Measurements from ENCODE around the gene TRPM2.
A peak's percentile ranks its signal among the peaks of the same experiment; 100 is the strongest.

The TRPM2 gene

GRCh38 chr21:44450402-44450801 lies 97.0 kb downstream of the TRPM2 start:
- Mint-ChIP-seq H3K27me3 (peaks cover 5% of the 10 kb centered on the region), H3K9me3 (no peaks in the 10 kb centered on the region), H3K4me3 (no peak overlapping the region), H3K27ac (no peak overlapping the region), H3K36me3 (no peaks in the 10 kb centered on the region), H3K4me1 (no peaks in the 10 kb centered on the region)

- H3K9me3 Mint-ChIP-seq, result no peaks in the 10 kb centered on the region
- H3K36me3 Mint-ChIP-seq, result no peaks in the 10 kb centered on the region
- H3K27me3 Mint-ChIP-seq, result peaks cover 5% of the 10 kb centered on the region
- no peak overlapping the region for H3K27ac Mint-ChIP-seq
- H3K4me1 Mint-ChIP-seq, result no peaks in the 10 kb centered on the region
- H3K4me3 Mint-ChIP-seq, result no peak overlapping the region
Measured at GRCh38 chr21:44450999-44451398, 97.6 kb downstream of the TRPM2 start.

DNA sequence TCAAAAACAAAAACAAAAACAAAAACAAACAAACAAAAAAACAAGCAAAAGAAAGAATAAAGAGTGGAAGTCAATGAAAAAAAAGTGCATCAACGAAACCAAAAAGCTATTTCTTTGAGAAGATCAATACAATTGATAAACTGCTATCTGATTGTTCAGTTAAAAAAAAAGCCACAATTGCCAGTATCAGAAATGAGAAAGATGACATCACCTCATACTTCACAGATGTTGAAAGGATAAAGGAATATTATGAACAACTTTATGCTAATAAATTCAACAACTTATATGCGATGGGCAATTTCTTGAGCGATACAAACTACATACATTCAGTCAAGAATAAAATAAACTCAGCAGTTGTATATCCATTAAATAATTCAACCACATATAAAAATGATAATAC lies 99.7 kb downstream of the TRPM2 start:
- H3K9me3 Mint-ChIP-seq, result no peaks in the 10 kb centered on the region
- H3K4me3 Mint-ChIP-seq, result no peak overlapping the region
- no peaks in the 10 kb centered on the region for H3K4me1 Mint-ChIP-seq
- no peak overlapping the region for H3K27ac Mint-ChIP-seq
- no peaks in the 10 kb centered on the region for H3K36me3 Mint-ChIP-seq
- H3K27me3 Mint-ChIP-seq, result peaks cover 5% of the 10 kb centered on the region

DNA sequence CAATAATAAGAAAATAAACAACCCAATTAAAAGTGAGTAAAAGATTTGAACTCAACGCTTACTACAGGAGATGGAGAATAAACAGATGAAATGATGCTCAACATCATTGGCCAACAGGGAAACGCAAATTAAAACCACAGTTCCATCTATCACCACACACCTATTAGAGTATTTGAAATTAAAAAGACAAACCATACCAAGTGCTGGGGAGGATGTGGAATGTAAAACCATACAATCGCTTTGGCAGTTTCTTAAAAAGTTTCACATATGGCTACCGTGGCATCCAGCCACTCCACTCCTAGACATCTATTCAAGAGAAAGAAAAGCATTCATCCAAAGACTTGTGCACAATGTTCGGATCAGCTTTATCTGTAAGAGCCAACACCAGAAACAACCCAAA lies 100.6 kb downstream of the TRPM2 start:
- H3K4me3 Mint-ChIP-seq, result peak overlapping the region; percentile 72
- H3K27ac Mint-ChIP-seq, result peak overlapping the region; percentile 1
- H3K27me3 Mint-ChIP-seq, result peaks cover 4% of the 10 kb centered on the region
- H3K9me3 Mint-ChIP-seq, result no peaks in the 10 kb centered on the region
- H3K4me1 Mint-ChIP-seq, result no peaks in the 10 kb centered on the region
- H3K36me3 Mint-ChIP-seq, result no peaks in the 10 kb centered on the region

GRCh38 chr21:44454747-44455523 lies 101.5 kb downstream of the TRPM2 start, which contains the start of gene LRRC3:
TSS of gene LRRC3 (plus strand) at chr21:44455510. CDS start at chr21:44456645, 1,135 bp downstream.
- no peaks in the 10 kb centered on the region for H3K36me3 Mint-ChIP-seq
- H3K27ac Mint-ChIP-seq, result no peak within 1 kb of the TSS
- peak within 1 kb of the TSS; percentile 79 for H3K4me3 Mint-ChIP-seq
- peaks cover 1% of the 10 kb centered on the region for H3K27me3 Mint-ChIP-seq
- H3K4me1 Mint-ChIP-seq, result no peaks in the 10 kb centered on the region
- H3K9me3 Mint-ChIP-seq, result no peaks in the 10 kb centered on the region

GRCh38 chr21:44455524-44456213 lies 102.2 kb downstream of the TRPM2 start:
- Mint-ChIP-seq H3K4me3 (peak overlapping the region; percentile 79), H3K27me3 (peaks cover under 1% of the 10 kb centered on the region), H3K4me1 (no peaks in the 10 kb centered on the region), H3K9me3 (no peaks in the 10 kb centered on the region), H3K36me3 (no peaks in the 10 kb centered on the region), H3K27ac (no peak overlapping the region)

- Mint-ChIP-seq H3K9me3 (no peaks in the 10 kb centered on the region), H3K4me1 (no peaks in the 10 kb centered on the region), H3K27me3 (no peaks in the 10 kb centered on the region), H3K4me3 (peak overlapping the region; percentile 57), H3K36me3 (no peaks in the 10 kb centered on the region), H3K27ac (no peak overlapping the region)
Measured at GRCh38 chr21:44456214-44456914, 102.9 kb downstream of the TRPM2 start.

- no peaks in the 10 kb centered on the region for H3K9me3 Mint-ChIP-seq
- H3K27ac Mint-ChIP-seq, result no peak overlapping the region
- no peaks in the 10 kb centered on the region for H3K36me3 Mint-ChIP-seq
- H3K4me3 Mint-ChIP-seq, result peak overlapping the region; percentile 57
- H3K27me3 Mint-ChIP-seq, result no peaks in the 10 kb centered on the region
- no peaks in the 10 kb centered on the region for H3K4me1 Mint-ChIP-seq
Measured at GRCh38 chr21:44456915-44457736, 103.7 kb downstream of the TRPM2 start.

GRCh38 chr21:44458971-44459711 lies 105.7 kb downstream of the TRPM2 start:
- no peaks in the 10 kb centered on the region for H3K36me3 Mint-ChIP-seq

DNA sequence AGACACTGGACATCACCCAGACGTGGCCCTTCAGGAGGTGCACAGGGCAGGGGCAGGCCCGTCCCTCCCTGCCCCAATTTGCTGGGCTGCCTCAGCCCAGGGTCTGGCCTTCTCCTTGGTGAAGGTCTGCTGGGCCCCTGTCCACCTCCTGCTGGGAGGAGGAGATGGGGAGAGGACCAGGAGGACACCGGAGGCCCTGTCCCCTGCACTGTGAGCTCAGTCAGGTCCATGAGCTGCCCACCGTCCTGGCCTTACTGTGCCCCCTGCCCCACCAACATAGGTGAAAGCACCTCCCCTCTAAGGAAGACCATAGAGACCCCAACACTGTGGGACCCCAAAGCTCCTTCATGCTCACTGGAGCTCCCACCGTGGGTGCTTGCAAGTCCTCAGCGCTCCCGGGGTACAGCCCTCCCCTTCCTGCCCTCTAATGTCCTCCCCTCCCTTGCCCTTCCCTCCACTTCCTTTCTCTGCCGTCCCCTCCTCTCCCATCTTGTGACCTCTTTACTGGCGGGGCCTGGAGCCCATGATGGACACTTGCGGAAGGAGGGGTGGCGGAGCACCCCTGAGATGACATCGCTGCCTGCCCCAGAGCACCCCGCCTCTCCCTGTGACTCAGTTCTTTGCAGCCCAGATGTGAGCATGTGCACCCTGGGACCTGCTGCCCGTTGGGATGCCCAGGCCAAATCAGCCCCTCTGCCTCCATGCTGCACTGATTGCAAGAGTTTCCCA lies 106.5 kb downstream of the TRPM2 start:
- no peaks in the 10 kb centered on the region for H3K27me3 Mint-ChIP-seq
- H3K4me1 Mint-ChIP-seq, result no peaks in the 10 kb centered on the region
- no peaks in the 10 kb centered on the region for H3K9me3 Mint-ChIP-seq
- no peak overlapping the region for H3K27ac Mint-ChIP-seq
- H3K36me3 Mint-ChIP-seq, result no peaks in the 10 kb centered on the region
- H3K4me3 Mint-ChIP-seq, result no peak overlapping the region

More at GRCh38 chr21:44458971-44459711, 105.7 kb downstream of the TRPM2 start:
- no peaks in the 10 kb centered on the region for H3K4me1 Mint-ChIP-seq
- H3K27me3 Mint-ChIP-seq, result no peaks in the 10 kb centered on the region
- no peak overlapping the region for H3K4me3 Mint-ChIP-seq
- H3K9me3 Mint-ChIP-seq, result no peaks in the 10 kb centered on the region
- H3K27ac Mint-ChIP-seq, result no peak overlapping the region

DNA sequence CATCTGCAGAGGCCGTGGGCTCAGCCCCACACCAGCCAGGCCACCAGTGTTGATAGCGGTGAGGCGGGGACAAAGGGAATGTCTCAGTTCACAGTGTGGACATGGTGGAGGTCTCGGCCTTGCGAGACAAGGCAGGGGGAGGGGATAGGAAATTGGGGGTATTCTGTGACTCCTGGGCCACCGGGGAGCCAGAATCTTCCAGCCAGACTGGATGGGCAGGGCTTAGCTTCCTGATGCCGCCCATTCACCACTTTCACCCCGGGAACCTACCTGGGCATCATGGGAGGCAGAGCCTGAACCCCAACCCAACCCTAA lies 107.0 kb downstream of the TRPM2 start:
- Mint-ChIP-seq H3K27ac (no peak overlapping the region), H3K36me3 (no peaks in the 10 kb centered on the region), H3K4me3 (no peak overlapping the region), H3K4me1 (no peaks in the 10 kb centered on the region), H3K9me3 (no peaks in the 10 kb centered on the region), H3K27me3 (no peaks in the 10 kb centered on the region)

DNA sequence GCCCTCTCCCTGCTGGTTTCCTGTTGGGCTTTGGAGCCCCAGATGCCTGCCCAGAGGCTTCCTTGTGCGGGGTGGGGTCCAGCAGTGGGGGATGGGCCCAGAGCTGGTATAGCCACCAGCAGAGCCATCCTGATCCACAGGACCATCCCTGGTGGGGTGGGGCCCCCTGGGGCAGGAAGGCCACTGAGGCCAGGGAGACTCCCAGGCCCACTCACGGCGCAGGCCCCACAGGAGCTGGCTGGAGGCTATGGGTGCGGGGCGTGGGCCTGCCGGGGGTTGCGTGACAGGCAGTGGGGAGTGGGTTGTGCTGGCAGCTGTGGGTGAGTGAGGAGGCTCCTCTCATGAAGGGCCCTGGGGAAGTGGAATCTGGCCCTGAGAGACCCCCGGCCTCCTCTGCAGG lies 107.6 kb downstream of the TRPM2 start:
- Mint-ChIP-seq H3K36me3 (no peaks in the 10 kb centered on the region), H3K9me3 (no peaks in the 10 kb centered on the region), H3K27me3 (no peaks in the 10 kb centered on the region), H3K4me3 (no peak overlapping the region), H3K4me1 (no peaks in the 10 kb centered on the region), H3K27ac (no peak overlapping the region)

DNA sequence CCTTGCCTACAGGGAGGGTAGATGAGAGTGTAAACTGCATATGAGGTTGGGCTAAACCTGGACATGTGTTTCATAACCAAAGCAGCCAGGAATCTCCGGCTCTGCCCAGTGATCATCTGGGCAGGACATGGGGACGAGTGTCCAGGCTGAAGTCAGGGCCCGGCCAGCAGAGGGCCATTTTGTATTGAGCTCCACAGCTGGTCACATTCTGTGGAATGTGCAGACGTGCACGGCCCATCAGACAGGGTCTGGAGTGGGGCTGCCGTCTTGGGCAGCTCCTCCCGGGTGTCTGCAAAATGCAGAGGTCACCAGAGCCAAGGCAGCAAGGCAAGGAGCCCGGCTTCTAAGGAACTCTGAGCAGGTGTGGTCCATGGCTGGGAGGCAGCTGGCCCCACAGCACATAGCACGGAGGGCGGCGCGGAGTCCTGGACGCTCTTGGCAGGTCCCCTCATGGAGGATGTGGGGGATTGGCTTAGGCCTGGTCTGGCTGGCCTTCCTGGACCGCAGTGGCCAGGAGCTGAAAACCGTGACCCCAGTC lies 108.1 kb downstream of the TRPM2 start:
- Mint-ChIP-seq H3K4me1 (no peaks in the 10 kb centered on the region), H3K36me3 (no peaks in the 10 kb centered on the region), H3K9me3 (no peaks in the 10 kb centered on the region)

More for the DNA sequence above, 108.1 kb downstream of the TRPM2 start:
- H3K4me3 Mint-ChIP-seq, result no peak overlapping the region
- H3K27ac Mint-ChIP-seq, result no peak overlapping the region
- no peaks in the 10 kb centered on the region for H3K27me3 Mint-ChIP-seq
